ENCODE data around the gene TMED3.
A peak's percentile ranks its signal among the peaks of the same experiment; 100 is the strongest.

TMED3 gene

GRCh38 chr15:79310985-79311900 lies at the start of gene TMED3:
Gene TMED3, plus strand, starts transcription at chr15:79311112. Its CDS starts 138 bp downstream, at chr15:79311250.
- Mint-ChIP-seq H3K4me3 (peak within 1 kb of the TSS; percentile 80), H3K27ac (peak within 1 kb of the TSS; percentile 85), H3K36me3 (peaks cover 33% of the 10 kb centered on the region), H3K9me3 (no peaks in the 10 kb centered on the region), H3K4me1 (peaks cover 36% of the 10 kb centered on the region)
- DNase-seq (ENCODE audit: low spot score in 2 of 2) (peak; percentile 68 to 89), ATAC-seq (peak; percentile 97)

DNA sequence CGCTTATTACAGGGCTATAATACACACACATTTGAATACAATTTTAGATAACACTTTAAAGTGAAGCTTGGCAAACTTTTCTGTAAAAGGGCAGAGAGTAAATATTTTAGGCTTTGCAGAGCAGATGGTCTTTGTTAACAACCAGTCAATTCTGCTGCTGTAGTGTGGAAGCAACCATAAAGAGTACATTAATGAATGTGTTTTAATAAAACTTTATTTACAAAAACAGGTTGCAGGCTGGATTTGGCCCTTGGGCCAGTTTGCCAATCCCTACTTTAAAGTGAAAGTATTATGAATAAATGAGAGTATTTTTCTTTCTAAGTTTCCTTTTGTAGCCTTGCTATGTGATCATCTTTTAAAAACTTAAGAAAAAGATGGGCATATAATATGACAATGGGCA lies 49.1 kb upstream of the TMED3 start:
- H3K4me1 Mint-ChIP-seq = no peaks in the 10 kb centered on the region
- no peak overlapping the region for H3K4me3 Mint-ChIP-seq
- ATAC-seq = no peak

DNA sequence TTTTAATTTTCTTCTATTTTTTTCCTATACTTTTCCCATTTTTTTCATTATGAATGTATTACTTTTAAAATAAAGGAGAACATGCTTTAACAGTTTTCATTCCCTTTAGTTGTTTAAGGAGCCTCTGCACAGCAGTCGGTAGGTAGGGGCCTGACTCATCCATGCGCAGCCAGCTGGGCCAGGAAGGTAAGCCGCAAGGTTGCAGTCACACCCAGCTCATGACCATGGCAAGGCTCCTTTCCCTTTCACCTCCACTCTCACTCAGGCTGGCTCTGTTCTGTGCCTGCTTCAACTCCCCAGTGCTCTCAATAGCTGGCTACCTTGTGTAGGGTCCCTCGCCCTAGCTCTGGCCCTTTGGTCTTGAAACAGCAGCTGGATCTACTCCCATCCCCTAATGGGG lies 45.7 kb upstream of the TMED3 start:
- Mint-ChIP-seq H3K4me1 (no peaks in the 10 kb centered on the region), H3K36me3 (no peaks in the 10 kb centered on the region), H3K27ac (no peak overlapping the region), H3K4me3 (no peak overlapping the region), H3K9me3 (no peaks in the 10 kb centered on the region)
- ATAC-seq (no peak), DNase-seq (ENCODE audit: low spot score in 2 of 2) (peak in 1 of 2 donors; percentile 22)

More for the DNA sequence above, 49.1 kb upstream of the TMED3 start:
- H3K9me3 Mint-ChIP-seq = no peaks in the 10 kb centered on the region
- H3K27ac Mint-ChIP-seq = no peak overlapping the region
- H3K36me3 Mint-ChIP-seq = no peaks in the 10 kb centered on the region
- no peak for DNase-seq (ENCODE audit: low spot score in 2 of 2)

- no peak overlapping the region for H3K27ac Mint-ChIP-seq
- H3K4me3 Mint-ChIP-seq = no peak overlapping the region
- DNase-seq (ENCODE audit: low spot score in 2 of 2) (peak in 1 of 2 donors; percentile 10), ATAC-seq (no peak)
- no peaks in the 10 kb centered on the region for H3K4me1 Mint-ChIP-seq
- H3K36me3 Mint-ChIP-seq = no peaks in the 10 kb centered on the region
- no peaks in the 10 kb centered on the region for H3K9me3 Mint-ChIP-seq
Observed at GRCh38 chr15:79265987-79266579, 44.8 kb upstream of the TMED3 start.

DNA sequence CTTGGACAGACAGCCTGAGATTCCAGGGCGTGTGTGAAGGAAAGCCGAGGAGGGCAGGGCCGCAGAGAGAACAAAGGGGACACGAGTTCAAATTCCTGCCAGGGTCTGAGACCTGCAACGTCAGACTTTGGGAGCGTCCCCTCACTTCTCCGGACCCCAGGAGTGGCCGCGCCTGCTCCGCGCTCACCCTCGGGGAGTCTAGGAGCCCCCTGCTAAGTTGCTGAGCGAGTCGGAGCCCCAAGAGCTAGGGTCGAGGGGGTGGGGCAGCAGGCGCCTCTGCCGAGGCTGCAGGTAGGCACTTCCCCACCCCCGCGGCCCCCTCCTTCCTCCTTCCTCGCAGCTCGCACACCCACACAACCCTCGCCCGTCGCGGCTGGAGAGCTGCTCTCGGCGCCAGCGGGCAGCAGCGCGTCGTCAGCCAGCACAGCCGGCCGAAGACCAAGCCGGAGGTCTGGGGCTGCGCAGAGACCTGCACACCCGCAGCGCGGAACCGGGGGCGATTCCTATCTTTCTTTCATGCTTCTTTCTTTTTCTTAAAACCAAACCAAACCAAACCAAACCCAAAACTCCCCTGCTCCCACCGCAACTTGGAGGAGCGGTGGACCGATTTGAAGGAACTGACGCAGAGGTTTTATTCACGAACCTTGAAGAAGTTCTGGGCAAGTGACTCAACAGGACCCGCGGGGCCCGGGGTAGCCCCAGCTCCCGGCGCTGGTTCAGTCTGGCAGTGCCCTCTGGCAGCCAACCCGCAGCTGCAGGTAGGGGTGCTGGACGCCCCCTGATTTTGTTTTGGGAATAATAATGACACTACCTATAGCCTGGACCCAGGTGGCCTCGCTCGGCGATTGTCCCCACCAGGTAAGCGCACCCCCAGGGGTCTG lies 28.3 kb upstream of the TMED3 start, which contains the start of gene ANKRD34C:
TSS of gene ANKRD34C (plus strand) at position 352 of the 881 bp plus-strand sequence. CDS start 10,563 bp downstream, outside the sequence.
- Mint-ChIP-seq H3K4me1 (peaks cover 7% of the 10 kb centered on the region), H3K9me3 (no peaks in the 10 kb centered on the region), H3K27ac (no peak within 1 kb of the TSS), H3K36me3 (no peaks in the 10 kb centered on the region), H3K4me3 (no peak within 1 kb of the TSS)
- DNase-seq (ENCODE audit: low spot score in 2 of 2) (no peak), ATAC-seq (no peak)

DNA sequence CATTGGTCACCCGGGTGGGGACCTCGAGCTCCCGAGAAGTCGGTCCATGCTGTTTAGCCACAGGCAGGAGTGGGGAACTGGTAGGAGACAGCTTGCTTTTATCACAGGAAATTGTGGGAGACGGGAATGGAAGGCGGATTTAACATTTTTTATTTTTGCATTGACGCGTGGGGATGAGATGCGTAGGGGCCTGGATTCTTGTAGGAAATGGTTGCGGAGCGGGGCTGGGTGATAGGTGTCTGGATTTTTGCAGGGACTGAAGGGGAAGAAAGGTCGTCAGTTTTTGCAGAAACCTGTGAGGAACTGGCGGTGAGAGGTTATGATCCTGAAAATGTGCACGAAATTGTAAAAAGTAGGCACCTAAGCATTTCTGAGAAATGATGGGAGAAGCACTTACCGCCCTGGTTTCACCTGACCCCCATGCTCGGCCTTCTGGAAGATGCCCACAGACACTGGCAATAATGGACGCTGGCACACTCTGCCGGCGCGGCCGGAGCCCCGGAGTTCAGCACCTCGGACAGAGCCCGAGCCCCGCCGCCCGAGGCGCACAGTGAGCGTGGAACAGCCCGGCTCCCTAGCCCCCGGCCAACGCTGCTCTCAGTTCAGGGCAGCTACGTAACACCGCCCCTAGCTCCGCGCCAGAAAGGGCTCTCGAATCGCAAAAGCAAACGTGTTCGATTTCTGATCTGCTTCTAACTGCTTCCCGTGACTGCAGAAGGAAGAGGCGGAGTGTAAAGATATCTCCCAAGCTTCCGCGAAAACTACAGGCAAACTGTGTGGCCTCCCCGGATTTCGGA lies 27.5 kb upstream of the TMED3 start:
- Mint-ChIP-seq H3K27ac (no peak overlapping the region), H3K36me3 (no peaks in the 10 kb centered on the region), H3K4me3 (no peak overlapping the region), H3K4me1 (peaks cover 7% of the 10 kb centered on the region), H3K9me3 (no peaks in the 10 kb centered on the region)
- ATAC-seq = no peak
- DNase-seq (ENCODE audit: low spot score in 2 of 2) = peak; percentile 18 to 55

DNA sequence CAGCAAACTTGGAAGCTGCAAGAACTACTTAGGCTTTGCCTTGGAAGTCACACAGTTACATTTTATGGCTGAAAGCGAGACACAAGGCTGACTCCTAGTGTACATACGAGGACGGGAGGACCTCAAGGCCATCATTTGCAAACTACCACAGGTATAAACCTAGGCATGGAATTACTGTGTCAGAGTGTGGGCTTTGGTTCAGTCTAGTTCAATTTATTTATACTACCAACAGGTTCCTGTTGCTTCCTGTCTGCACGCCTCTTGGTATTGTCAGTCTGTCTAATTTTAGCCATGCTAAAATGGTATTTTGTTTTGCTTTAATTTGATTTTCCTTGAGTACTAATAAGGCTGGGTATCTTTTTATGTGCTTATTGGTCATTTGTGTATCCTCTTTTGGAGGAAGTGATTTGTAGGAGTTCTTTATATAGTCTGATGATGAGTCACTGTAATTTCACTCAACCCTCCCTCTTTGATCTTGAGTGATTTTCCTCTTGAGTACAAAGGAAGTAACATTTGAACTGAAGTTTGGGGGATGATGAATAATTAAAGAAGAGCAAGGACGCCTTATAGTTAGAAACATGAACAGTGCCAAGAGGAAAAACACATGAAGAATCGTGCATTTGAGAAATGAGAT lies 20.2 kb upstream of the TMED3 start:
- ATAC-seq (no peak), DNase-seq (ENCODE audit: low spot score in 2 of 2) (no peak)
- Mint-ChIP-seq H3K27ac (no peak overlapping the region), H3K9me3 (no peaks in the 10 kb centered on the region), H3K4me1 (no peaks in the 10 kb centered on the region), H3K4me3 (no peak overlapping the region), H3K36me3 (no peaks in the 10 kb centered on the region)

- Mint-ChIP-seq H3K4me1 (no peaks in the 10 kb centered on the region), H3K27ac (no peak overlapping the region), H3K36me3 (no peaks in the 10 kb centered on the region), H3K9me3 (no peaks in the 10 kb centered on the region), H3K4me3 (no peak overlapping the region)
- DNase-seq (ENCODE audit: low spot score in 2 of 2) (no peak), ATAC-seq (no peak)
Observed at GRCh38 chr15:79292011-79292410, 18.9 kb upstream of the TMED3 start.

- DNase-seq (ENCODE audit: low spot score in 2 of 2) (no peak), ATAC-seq (no peak)
- Mint-ChIP-seq H3K4me3 (no peak overlapping the region), H3K9me3 (no peaks in the 10 kb centered on the region), H3K36me3 (no peaks in the 10 kb centered on the region), H3K27ac (no peak overlapping the region), H3K4me1 (no peaks in the 10 kb centered on the region)
Observed at GRCh38 chr15:79294075-79294474, 16.8 kb upstream of the TMED3 start.

- no peak overlapping the region for H3K4me3 Mint-ChIP-seq
- no peak overlapping the region for H3K27ac Mint-ChIP-seq
- no peaks in the 10 kb centered on the region for H3K9me3 Mint-ChIP-seq
- H3K4me1 Mint-ChIP-seq = no peaks in the 10 kb centered on the region
- ATAC-seq = no peak
- no peaks in the 10 kb centered on the region for H3K36me3 Mint-ChIP-seq
- no peak for DNase-seq (ENCODE audit: low spot score in 2 of 2)
Observed at GRCh38 chr15:79296583-79296982, 14.3 kb upstream of the TMED3 start.

GRCh38 chr15:79299126-79299840 lies 11.6 kb upstream of the TMED3 start:
- H3K4me3 Mint-ChIP-seq = no peak overlapping the region
- H3K9me3 Mint-ChIP-seq = no peaks in the 10 kb centered on the region
- no peaks in the 10 kb centered on the region for H3K4me1 Mint-ChIP-seq
- no peaks in the 10 kb centered on the region for H3K36me3 Mint-ChIP-seq
- DNase-seq (ENCODE audit: low spot score in 2 of 2) (no peak), ATAC-seq (no peak)
- no peak overlapping the region for H3K27ac Mint-ChIP-seq

DNA sequence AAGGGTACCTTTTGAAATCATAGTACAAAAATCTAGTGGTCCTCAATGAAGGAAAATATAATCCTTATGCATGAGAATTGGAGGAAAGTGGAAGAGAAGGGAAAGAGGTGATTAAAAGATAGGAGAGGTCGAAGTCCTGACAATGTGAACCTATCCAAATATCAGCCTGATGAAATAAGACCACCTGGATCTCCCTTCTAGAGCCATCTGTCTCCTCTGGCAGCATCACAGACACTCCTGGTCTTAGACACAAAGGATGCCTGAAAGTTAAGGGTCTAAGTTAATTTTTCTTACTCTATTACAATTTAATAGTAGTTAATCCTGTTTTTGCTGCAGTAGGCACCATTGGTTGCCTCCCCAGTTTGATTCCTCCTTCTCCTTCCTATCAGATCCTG lies 11.1 kb upstream of the TMED3 start:
- DNase-seq (ENCODE audit: low spot score in 2 of 2) = no peak
- H3K4me1 Mint-ChIP-seq = no peaks in the 10 kb centered on the region
- no peak overlapping the region for H3K27ac Mint-ChIP-seq
- no peaks in the 10 kb centered on the region for H3K9me3 Mint-ChIP-seq
- H3K36me3 Mint-ChIP-seq = no peaks in the 10 kb centered on the region
- no peak for ATAC-seq
- H3K4me3 Mint-ChIP-seq = no peak overlapping the region

DNA sequence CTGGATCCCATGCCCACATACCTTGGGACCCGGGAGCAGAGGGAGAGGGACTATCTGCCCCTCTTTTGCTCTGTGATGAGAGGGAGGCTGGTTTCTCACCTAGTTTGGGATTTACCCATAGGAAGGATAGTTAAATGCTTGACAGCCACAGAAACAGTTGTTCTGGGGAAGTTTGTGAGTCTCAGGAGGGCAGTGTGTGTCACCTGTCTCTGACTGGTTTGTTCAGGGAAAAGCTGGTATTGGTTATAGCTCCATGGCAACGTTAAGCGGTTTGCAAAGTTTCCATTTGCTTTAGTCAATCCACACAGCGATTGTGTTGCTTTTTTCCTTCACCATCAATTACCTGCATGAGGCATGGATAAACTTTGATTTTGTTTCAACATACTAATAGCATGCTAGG lies 3.7 kb upstream of the TMED3 start:
- Mint-ChIP-seq H3K9me3 (no peaks in the 10 kb centered on the region), H3K4me1 (peaks cover 8% of the 10 kb centered on the region), H3K4me3 (no peak overlapping the region), H3K36me3 (no peaks in the 10 kb centered on the region), H3K27ac (no peak overlapping the region)
- ATAC-seq = no peak
- DNase-seq (ENCODE audit: low spot score in 2 of 2) = no peak

GRCh38 chr15:79308874-79309273 lies 2.0 kb upstream of the TMED3 start:
- Mint-ChIP-seq H3K27ac (no peak overlapping the region), H3K9me3 (no peaks in the 10 kb centered on the region), H3K4me3 (no peak overlapping the region), H3K4me1 (peaks cover 23% of the 10 kb centered on the region), H3K36me3 (peaks cover 9% of the 10 kb centered on the region)
- DNase-seq (ENCODE audit: low spot score in 2 of 2) = no peak
- no peak for ATAC-seq
